ENCODE results near the gene PAIP1.
"Not testable (repeated sequence)": the region's sequence is repeated elsewhere in the genome, so short reads cannot be mapped to it uniquely, and the experiment has no call there.

PAIP1 gene

DNA sequence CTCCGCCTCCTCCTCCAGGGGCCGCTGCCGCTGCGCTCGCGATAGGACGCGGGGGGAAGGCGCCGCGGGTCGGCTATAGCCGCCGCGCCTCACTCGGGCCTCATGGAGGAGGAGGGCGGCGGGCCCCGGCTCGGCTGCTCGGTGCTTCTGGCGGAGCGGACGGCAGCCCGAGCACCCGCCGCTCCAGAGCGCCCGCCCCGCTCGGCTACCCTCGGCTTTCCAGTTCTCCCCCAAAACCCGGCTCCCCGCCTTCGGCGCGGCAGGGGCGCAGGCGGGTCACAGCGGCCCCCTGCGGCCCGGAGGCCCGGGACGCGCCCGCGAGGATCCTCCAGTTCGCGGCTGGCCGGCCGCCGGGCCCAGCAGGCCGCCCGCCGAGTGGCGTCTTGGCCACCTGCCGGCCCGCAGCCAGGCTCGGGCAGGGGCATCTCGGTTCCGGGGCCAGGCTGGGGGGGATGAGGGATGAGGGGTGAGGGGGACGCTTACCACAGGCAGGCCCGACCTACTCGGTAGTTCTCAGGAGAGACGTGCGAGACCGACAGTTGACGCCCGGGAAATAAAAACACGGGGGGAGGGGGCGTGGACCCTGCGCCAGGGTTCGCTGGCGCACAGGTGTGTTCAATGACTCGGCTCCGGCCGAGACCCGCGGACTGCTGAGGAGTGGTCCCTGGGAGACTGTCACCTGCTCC lies at the start of gene PAIP1:
PAIP1 (minus strand) TSS at position 221 of the 686 bp plus-strand sequence. CDS start 231 bp downstream, outside the sequence.
- in situ Hi-C loops (cut with MboI; ENCODE audit: low sequenced_read_pairs): no loop called here

DNA sequence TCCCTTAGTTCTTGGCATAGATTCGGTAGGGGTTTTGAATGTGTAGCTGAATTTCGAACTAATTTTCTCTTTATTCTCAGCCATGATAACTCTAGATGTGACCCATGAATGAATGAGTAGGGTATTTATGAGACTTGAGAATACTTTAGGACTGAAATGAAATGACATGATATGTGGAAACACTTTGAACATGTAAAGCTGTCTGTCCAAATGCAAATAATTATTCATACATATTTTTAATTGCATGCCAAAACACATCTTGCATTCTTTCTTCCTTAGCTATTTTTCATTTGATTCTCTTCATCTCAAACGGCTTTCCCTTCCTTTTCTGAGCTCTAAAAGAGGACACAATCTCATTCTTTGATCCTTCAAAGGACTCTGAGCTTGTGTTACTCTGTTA lies 49.5 kb upstream of the PAIP1 start:
- in situ Hi-C loops (cut with MboI; ENCODE audit: low sequenced_read_pairs): no loop called here

DNA sequence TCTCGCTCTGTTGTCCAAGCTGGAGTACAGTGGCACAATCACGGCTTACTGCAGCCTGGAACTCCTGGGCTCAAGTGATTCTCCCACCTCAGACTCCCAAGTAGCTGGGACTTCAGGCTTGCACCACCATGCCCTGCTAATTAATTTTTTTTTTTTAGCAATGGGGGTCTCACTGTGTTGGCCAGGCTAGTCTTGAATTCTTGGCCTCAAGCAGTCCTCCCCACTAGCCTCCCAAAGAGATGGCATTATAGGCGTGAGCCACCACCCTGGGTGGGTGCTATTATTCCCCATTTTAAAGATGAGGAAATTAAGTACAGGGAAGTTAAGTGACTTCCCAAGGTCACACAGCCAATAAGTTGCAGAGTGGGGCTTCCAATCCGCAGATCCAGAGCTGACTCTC lies 47.8 kb upstream of the PAIP1 start:
- in situ Hi-C loops (cut with MboI; ENCODE audit: low sequenced_read_pairs): no loop called here

- in situ Hi-C loops (cut with MboI; ENCODE audit: low sequenced_read_pairs): no loop called here
These were observed 46.7 kb upstream of the PAIP1 start for GRCh38 chr5:43603344-43604217.

- in situ Hi-C loops (cut with MboI; ENCODE audit: low sequenced_read_pairs): no loop called here
These were observed 45.8 kb upstream of the PAIP1 start, which contains the start of gene NNT for GRCh38 chr5:43602461-43603343. TSS of gene NNT (plus strand) at chr5:43603180. CDS start at chr5:43609196, 6,016 bp downstream.

GRCh38 chr5:43601454-43602260 lies 44.8 kb upstream of the PAIP1 start:
- in situ Hi-C loops (cut with MboI; ENCODE audit: low sequenced_read_pairs): no loop called here

DNA sequence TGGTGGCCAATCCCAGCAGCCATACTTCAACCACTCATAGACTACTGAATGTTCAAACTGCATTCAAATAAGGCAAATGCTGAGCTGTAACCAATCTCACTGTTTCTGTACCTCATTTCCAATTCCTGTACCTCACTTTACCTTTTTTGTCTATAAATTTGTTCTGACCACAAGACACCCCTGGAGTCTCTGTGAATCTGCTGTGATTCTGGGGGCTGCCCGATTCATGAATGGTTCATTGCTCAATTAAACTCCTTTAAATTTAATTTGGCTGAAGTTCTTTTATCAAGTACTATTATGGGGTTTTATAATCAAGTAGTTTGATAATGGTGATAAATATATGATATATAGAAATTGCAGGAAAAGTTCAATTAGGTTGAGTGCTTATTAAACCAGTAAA lies 42.0 kb upstream of the PAIP1 start:
- in situ Hi-C loops (cut with MboI; ENCODE audit: low sequenced_read_pairs): not testable (repeated sequence)

- in situ Hi-C loops (cut with MboI; ENCODE audit: low sequenced_read_pairs): no loop called here
These were observed 35.5 kb upstream of the PAIP1 start for GRCh38 chr5:43592363-43592762.

GRCh38 chr5:43590700-43591099 lies 33.8 kb upstream of the PAIP1 start:
- in situ Hi-C loops (cut with MboI; ENCODE audit: low sequenced_read_pairs): no loop called here

DNA sequence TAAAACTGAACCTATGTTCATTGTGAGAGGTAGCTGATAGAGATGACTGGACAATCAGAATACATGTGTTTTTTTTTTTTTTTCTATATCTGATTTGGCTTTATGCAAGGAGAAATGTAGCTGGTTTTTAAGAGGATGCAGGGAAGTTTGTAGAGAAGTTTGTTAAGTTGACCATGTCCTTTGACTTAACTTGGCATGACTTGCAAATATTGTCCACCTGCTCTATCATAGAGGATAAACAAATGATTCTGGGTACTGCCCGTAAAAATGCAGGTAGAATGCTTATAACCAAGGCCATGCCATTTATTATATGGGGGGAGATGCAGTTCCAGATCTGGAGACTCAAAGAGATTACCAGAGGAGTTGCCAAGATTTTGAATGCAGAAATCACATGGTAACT lies 32.4 kb upstream of the PAIP1 start:
- in situ Hi-C loops (cut with MboI; ENCODE audit: low sequenced_read_pairs): no loop called here

GRCh38 chr5:43588842-43589241 lies 32.0 kb upstream of the PAIP1 start:
- in situ Hi-C loops (cut with MboI; ENCODE audit: low sequenced_read_pairs): no loop called here

DNA sequence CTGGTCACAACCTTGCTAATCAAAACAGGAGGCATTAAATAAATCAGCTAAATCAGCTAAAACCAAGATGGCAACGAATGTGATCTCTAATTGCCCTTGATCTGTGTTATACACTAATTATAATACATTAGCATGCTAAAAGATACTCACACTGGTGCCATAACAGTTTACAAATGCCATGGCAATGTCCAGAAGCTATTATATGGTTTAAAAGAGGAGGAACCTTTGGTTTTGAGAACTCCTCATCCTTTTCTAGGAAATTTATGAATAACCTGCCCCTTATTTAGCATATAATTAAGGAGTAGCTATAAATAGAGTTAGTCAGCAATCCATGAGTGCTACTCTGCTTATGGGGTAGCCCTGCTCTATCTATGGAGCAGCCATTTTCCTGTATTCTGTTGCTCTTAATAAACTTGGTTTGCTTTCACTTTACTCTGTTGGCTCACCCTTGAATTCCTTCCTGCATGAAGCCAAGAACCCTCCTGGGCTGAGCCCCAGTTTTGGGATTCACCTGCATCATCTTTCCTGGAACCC lies 27.4 kb upstream of the PAIP1 start:
- in situ Hi-C loops (cut with MboI; ENCODE audit: low sequenced_read_pairs): no loop called here

DNA sequence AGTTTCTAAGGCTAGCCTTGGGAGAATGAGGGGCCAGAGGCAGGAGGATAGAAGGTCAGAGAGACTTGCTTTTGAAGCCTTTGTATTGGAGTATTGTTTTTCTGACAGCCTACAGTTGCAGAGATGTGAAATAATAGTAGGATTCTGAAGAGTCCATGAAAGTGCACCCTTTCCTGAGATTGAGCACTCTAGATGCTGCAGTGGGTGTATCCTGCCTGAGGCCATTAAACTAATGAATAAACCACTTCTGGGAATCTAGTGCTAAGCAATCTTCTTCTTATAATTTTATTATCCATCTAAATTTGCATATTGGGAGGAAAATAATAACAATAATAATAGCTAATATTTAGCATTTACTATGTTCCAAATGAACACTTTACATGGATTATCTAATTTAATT lies 26.8 kb upstream of the PAIP1 start:
- in situ Hi-C loops (cut with MboI; ENCODE audit: low sequenced_read_pairs): no loop called here

GRCh38 chr5:43582082-43583005 lies 25.5 kb upstream of the PAIP1 start:
- in situ Hi-C loops (cut with MboI; ENCODE audit: low sequenced_read_pairs): no loop called here

DNA sequence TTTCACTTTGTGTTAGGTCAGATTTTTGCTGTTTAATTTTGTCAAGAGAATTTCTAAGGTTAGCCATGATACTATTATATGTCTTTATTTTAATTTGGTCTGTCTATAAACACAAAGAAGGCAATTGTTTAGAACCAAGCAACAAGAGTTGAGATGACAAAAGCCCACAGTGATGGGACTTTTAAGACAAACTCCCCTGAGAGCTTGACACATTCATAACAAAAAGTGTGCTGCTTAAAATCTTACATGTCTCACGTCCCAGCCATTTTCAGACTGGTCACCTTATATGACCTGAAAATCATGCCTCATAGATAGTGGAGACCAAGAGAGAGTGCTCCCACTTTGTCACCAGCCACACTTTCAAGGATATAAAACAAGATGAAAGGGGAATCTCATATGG lies 24.5 kb upstream of the PAIP1 start:
- in situ Hi-C loops (cut with MboI; ENCODE audit: low sequenced_read_pairs): no loop called here

DNA sequence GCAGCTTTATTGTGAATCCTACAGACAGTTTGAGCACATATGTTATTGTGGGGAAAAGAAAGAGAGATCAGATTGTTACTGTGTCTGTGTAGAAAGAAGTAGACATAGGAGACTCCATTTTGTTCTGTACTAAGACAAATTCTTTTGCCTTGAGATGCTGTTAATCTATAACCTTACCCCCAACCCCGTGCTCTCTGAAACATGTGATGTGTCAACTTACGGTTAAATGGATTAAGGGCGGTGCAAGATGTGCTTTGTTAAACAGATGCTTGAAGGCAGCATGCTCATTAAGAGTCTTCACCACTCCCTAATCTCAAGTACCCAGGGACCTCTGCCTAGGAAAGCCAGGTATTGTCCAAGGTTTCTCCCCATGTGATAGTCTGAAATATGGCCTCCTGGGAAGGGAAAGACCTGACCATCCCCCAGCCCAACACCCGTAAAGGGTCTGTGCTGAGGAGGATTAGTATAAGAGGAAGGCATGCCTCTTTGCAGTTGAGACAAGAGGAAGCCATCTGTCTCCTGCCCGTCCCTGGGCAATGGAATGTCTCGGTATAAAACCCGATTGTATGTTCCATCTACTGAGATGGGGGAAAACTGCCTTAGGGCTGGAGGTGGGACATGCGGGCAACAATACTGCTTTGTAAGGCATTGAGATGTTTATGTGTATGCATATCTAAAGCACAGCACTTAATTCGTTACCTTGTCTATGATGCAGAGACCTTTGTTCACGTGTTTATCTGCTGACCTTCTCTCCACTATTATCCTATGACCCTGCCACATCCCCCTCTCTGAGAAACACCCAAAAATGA lies 23.7 kb upstream of the PAIP1 start:
- in situ Hi-C loops (cut with MboI; ENCODE audit: low sequenced_read_pairs): not testable (repeated sequence)

- in situ Hi-C loops (cut with MboI; ENCODE audit: low sequenced_read_pairs): no loop called here
These were observed 16.2 kb upstream of the PAIP1 start for GRCh38 chr5:43573058-43573457.

DNA sequence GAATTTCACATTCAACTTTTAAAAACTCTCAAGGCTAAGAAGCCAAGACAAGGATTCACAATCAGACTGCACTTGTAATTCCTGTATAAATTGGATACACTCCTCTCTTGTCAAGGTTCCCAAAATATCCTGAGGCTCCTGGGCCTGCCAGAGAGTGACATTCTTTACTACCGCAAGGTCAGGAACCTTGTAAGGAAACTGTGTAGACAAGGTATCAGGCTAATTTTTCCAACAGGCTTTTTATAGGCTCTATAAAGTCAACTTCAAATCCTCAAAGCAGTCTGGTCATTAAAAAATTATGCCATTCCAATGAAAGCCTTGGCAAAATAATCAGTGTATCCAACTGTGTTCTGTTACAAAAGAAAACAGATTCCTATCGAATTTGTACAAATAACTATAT lies 15.5 kb upstream of the PAIP1 start:
- in situ Hi-C loops (cut with MboI; ENCODE audit: low sequenced_read_pairs): no loop called here
